Measurements from ENCODE around the gene ETNK1.
"Not testable (repeated sequence)": the region's sequence is repeated elsewhere in the genome, so short reads cannot be mapped to it uniquely, and the experiment has no call there.

The ETNK1 gene

GRCh38 chr12:22684140-22685118, 59.5 kb downstream of the ETNK1 start:
- H3K4me3 ChIP-seq (ENCODE audit: low read depth, low read length), result no peak overlapping the region
- peak; percentile 25 for DNase-seq (ENCODE audit: low read depth)
- TF ChIP-seq CTCF (IDR thresholded peaks at IDR 0.05; ENCODE audit: low read depth, low read length, missing control alignments), result peak; percentile 54

- H3K4me3 ChIP-seq (ENCODE audit: low read depth, low read length), result no peak overlapping the region
- no peak for TF ChIP-seq CTCF (IDR thresholded peaks at IDR 0.05; ENCODE audit: low read depth, low read length, missing control alignments)
- DNase-seq (ENCODE audit: low read depth), result no peak
These were observed 61.2 kb downstream of the ETNK1 start for GRCh38 chr12:22686193-22686592.

- no peak for TF ChIP-seq CTCF (IDR thresholded peaks at IDR 0.05; ENCODE audit: low read depth, low read length, missing control alignments)
- no peak overlapping the region for H3K4me3 ChIP-seq (ENCODE audit: low read depth, low read length)
- DNase-seq (ENCODE audit: low read depth), result peak; percentile 29
These were observed 62.5 kb downstream of the ETNK1 start for GRCh38 chr12:22687361-22688076.

GRCh38 chr12:22689876-22690275, 64.9 kb downstream of the ETNK1 start:
- no peak for TF ChIP-seq CTCF (IDR thresholded peaks at IDR 0.05; ENCODE audit: low read depth, low read length, missing control alignments)
- no peak overlapping the region for H3K4me3 ChIP-seq (ENCODE audit: low read depth, low read length)
- no peak for DNase-seq (ENCODE audit: low read depth)

- no peak for DNase-seq (ENCODE audit: low read depth)
- H3K4me3 ChIP-seq (ENCODE audit: low read depth, low read length), result no peak overlapping the region
- TF ChIP-seq CTCF (IDR thresholded peaks at IDR 0.05; ENCODE audit: low read depth, low read length, missing control alignments), result no peak
These were observed 66.3 kb downstream of the ETNK1 start for GRCh38 chr12:22691319-22691718.

- not testable (repeated sequence) for DNase-seq (ENCODE audit: low read depth)
These were observed 67.5 kb downstream of the ETNK1 start for GRCh38 chr12:22692467-22692866.

GRCh38 chr12:22692964-22693555, 68.1 kb downstream of the ETNK1 start:
- TF ChIP-seq CTCF (IDR thresholded peaks at IDR 0.05; ENCODE audit: low read depth, low read length, missing control alignments), result no peak
- no peak for DNase-seq (ENCODE audit: low read depth)

More at GRCh38 chr12:22692467-22692866, 67.5 kb downstream of the ETNK1 start:
- H3K4me3 ChIP-seq (ENCODE audit: low read depth, low read length), result not testable (repeated sequence)

More at GRCh38 chr12:22692964-22693555, 68.1 kb downstream of the ETNK1 start:
- no peak overlapping the region for H3K4me3 ChIP-seq (ENCODE audit: low read depth, low read length)

Measured in GM12864 (cell line).